Body of pancreas (tissue), 4 donors: ENCODE results near the gene NAT9. TPM values are rescaled to one million over a fixed set of nuclear protein-coding genes. Genes with fewer than 3 reads are reported as not detected.

ENCODE experiments used
- ATAC-seq: fragments of 150-250 bp; one replicate; pipeline ENCODE4 v1.9.1; 2016
- DNase-seq, 4 donors: peaks; one replicate each; pipeline ENCODE4 v3.0.0-alpha.2; 2019
- H3K27ac ChIP-seq, 4 donors: fragments of 200-600 bp; sonication (generic); 1 replicate in 3 of 4; 2 replicates in 1 of 4; pipeline versions ENCODE4 v1.5.1 to v1.6.1; 2016 to 2019; ENCODE audit warnings: mild to moderate bottlenecking in 1 of 4, mixed read lengths in 1 of 4, moderate library complexity in 1 of 4
- H3K27me3 ChIP-seq, 2 donors: fragments of 200-600 bp; sonication (generic); one replicate each; pipeline ENCODE4 v1.6.0; 2016; ENCODE audit warnings: mild to moderate bottlenecking in 1 of 2
- H3K36me3 ChIP-seq, 2 donors: fragments of 200-600 bp; sonication (generic); replicated peaks in 1 of 2; 2 replicates each; pipeline ENCODE4 v1.5.1; 2016; ENCODE audit warnings: low read depth in 2 of 2; ENCODE audit not compliant: insufficient read depth in 1 of 2
- H3K4me1 ChIP-seq: fragments of 200-600 bp; sonication (generic); one replicate; pipeline ENCODE4 v1.6.0; 2016
- H3K4me3 ChIP-seq, 2 donors: fragments of 200-600 bp; sonication (generic); 1 replicate in 1 of 2; 2 replicates in 1 of 2; pipeline ENCODE4 v1.5.1; 2016 to 2019
- H3K9me3 ChIP-seq, 3 donors: fragments of 200-600 bp; sonication (generic); 1 replicate in 2 of 3; 2 replicates in 1 of 3; pipeline ENCODE4 v1.5.1; 2016
- CTCF ChIP-seq, 7 experiments: fragments of 450-650 bp in 4 of 7; fragments of 200-600 bp in 3 of 7; sonication (generic) in 3 of 7; IDR thresholded peaks; one replicate each; pipeline ENCODE4 v1.5.1; 2016 to 2019; ENCODE audit warnings: antibody characterized with exemption in 7 of 7
- POLR2A ChIP-seq, 3 donors: fragments of 450-650 bp; IDR thresholded peaks; one replicate each; pipeline ENCODE4 v1.6.1; 2016; ENCODE audit warnings: antibody characterized with exemption in 3 of 3, mild to moderate bottlenecking in 2 of 3
- WGBS, 2 donors: methylation state at CpG; one replicate each; pipeline ENCODE4 v1.1.5; 2017; 5-methylcytosine and 5-hydroxymethylcytosine counted together
- intact Hi-C: fragments of 100-400 bp; cut with DNase I; formaldehyde crosslinking; loops from one replicate; pipeline ENCODE4 v1.15.1; 2023
- total RNA-seq, 2 donors: library from RNA; depleted of rRNA; stranded (reverse); fragments of >200 nt; gene quantifications; one replicate each; pipeline ENCODE4 v1.1.0, GENCODE V29; 2016

The NAT9 gene
- total RNA-seq, 2 donors from 2014 or later: 21.8 to 23.3 TPM

DNA sequence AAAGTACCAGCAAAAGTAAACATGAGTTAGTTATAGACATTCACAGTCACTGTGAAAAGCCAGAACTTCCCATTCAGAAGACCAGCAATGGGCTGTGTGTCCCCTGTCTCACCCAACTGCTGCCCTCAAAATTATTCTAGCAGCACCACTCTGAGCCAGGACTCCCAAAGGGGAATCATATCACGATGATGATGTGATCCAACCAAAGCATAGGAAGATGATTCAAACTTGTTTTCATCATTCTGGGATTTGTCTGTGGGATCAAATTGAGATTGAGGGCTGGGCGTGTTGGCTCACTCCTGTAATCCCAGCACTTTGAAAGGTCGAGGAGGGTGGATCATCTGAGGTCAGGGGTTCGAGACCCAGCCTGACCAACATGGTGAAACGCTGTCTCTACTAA, 6.4 kb upstream of the NAT9 start:
- intact Hi-C loops: loop anchor here (5.0 kb wide), 1 partner anchor 50 kb away; no protein-coding TSS in a partner anchor
- Histone ChIP-seq H3K9me3 (no peaks in the 10 kb centered on the region), H3K4me3 (no peak overlapping the region), H3K27ac (no peak overlapping the region), H3K27me3 (no peaks in the 10 kb centered on the region), H3K36me3 (no peaks in the 10 kb centered on the region), H3K4me1 (peaks cover 9% of the 10 kb centered on the region)
- ATAC-seq: no peak
- WGBS, 2 donors: 78 to 93% methylated on average over 4 to 5 of the region's 5 CpGs
- TF ChIP-seq CTCF (IDR thresholded peaks at IDR 0.05): no peak
- no peak for DNase-seq

- ATAC-seq (no peak), DNase-seq (no peak)
- Histone ChIP-seq H3K9me3 (no peaks in the 10 kb centered on the region), H3K4me1 (peaks cover 18% of the 10 kb centered on the region), H3K36me3 (no peaks in the 10 kb centered on the region), H3K4me3 (no peak overlapping the region), H3K27me3 (no peaks in the 10 kb centered on the region), H3K27ac (peak overlapping the region in 1 of 4 donors; percentile 32)
- 61 to 64% methylated on average over 7 of the region's 7 CpGs for WGBS, 2 donors
- TF ChIP-seq POLR2A (IDR thresholded peaks at IDR 0.05): no peak
- peak in 3 of 7 experiments; percentile 9 to 19 (median 15) for TF ChIP-seq CTCF (IDR thresholded peaks at IDR 0.05)
- intact Hi-C loops: loop anchor here (5.0 kb wide), 1 partner anchor 48 kb away; no protein-coding TSS in a partner anchor
Measured at GRCh38 chr17:74780443-74781238, 4.5 kb upstream of the NAT9 start.

- no peak for TF ChIP-seq CTCF (IDR thresholded peaks at IDR 0.05)
- no peak for TF ChIP-seq POLR2A (IDR thresholded peaks at IDR 0.05)
- WGBS, 2 donors: 64 to 82% methylated on average over 11 of the region's 11 CpGs
- Histone ChIP-seq H3K4me3 (no peak overlapping the region), H3K4me1 (peaks cover 25% of the 10 kb centered on the region), H3K27me3 (no peaks in the 10 kb centered on the region), H3K36me3 (no peaks in the 10 kb centered on the region), H3K27ac (peak overlapping the region in 1 of 4 donors; percentile 32), H3K9me3 (no peaks in the 10 kb centered on the region)
- no peak for ATAC-seq
- peak in 1 of 4 donors; percentile 67 for DNase-seq
- intact Hi-C loops: loop anchor here (5.0 kb wide), 2 partner anchors 38 to 48 kb away; no protein-coding TSS in a partner anchor
Measured at GRCh38 chr17:74779948-74780400, 3.8 kb upstream of the NAT9 start.

DNA sequence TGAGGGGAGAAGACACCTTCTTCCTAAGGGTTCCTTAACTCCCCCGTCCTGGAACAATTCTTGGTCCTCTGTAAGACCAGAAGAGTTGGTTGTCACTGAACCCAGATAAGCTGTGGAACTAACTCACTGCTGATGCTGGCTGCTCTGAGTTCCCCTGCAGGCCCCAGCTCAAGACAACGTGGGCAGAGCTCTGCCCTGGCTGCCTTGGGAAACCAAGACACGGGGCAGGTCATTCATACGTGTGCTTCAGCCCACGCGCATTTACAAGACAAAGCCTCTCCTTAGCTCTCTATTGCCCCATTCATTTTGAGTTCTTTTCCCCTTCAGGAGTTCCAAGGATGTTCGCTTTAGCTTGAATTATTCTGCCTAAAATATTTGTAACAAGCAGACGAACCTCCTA, 3.4 kb upstream of the NAT9 start:
- no peaks in the 10 kb centered on the region for H3K27me3 ChIP-seq
- H3K4me3 ChIP-seq: no peak overlapping the region
- ATAC-seq (no peak), DNase-seq (no peak)
- peak overlapping the region in 1 of 4 donors; percentile 0 for H3K27ac ChIP-seq
- H3K4me1 ChIP-seq: peaks cover 30% of the 10 kb centered on the region
- no peaks in the 10 kb centered on the region for H3K9me3 ChIP-seq
- intact Hi-C loops: loop anchor here (5.0 kb wide), 1 partner anchor 37 kb away; no protein-coding TSS in a partner anchor
- WGBS, 2 donors: 74 to 84% methylated on average over 8 of the region's 8 CpGs
- H3K36me3 ChIP-seq: no peaks in the 10 kb centered on the region
- TF ChIP-seq POLR2A (IDR thresholded peaks at IDR 0.05): no peak
- TF ChIP-seq CTCF (IDR thresholded peaks at IDR 0.05): no peak
